Measurements from ENCODE around the gene TRIM5.
"Not testable (repeated sequence)": the region's sequence is repeated elsewhere in the genome, so short reads cannot be mapped to it uniquely, and the experiment has no call there.

Gene TRIM5

GRCh38 chr11:5684646-5685362 is at the start of gene TRIM5:
Gene TRIM5 (minus strand): TSS chr11:5685074. CDS start chr11:5680177, 4,897 bp downstream.
- peak; percentile 6 to 10 for DNase-seq

GRCh38 chr11:5727691-5728090 is 42.8 kb upstream of the TRIM5 start:
- DNase-seq: no peak

- DNase-seq: no peak
These were observed 41.5 kb upstream of the TRIM5 start for GRCh38 chr11:5726351-5726750.

- DNase-seq: no peak
These were observed 37.7 kb upstream of the TRIM5 start for GRCh38 chr11:5722622-5723021.

- DNase-seq: no peak
These were observed 35.0 kb upstream of the TRIM5 start for GRCh38 chr11:5719703-5720495.

- DNase-seq: not testable (repeated sequence)
These were observed 31.6 kb upstream of the TRIM5 start for GRCh38 chr11:5716518-5716917.

- no peak for DNase-seq
These were observed 28.8 kb upstream of the TRIM5 start for GRCh38 chr11:5713695-5714094.

- no peak for DNase-seq
These were observed 27.6 kb upstream of the TRIM5 start for GRCh38 chr11:5712507-5712906.

GRCh38 chr11:5705688-5706087 is 20.8 kb upstream of the TRIM5 start:
- DNase-seq: no peak

- no peak for DNase-seq
These were observed 19.1 kb upstream of the TRIM5 start for GRCh38 chr11:5703741-5704536.

GRCh38 chr11:5701055-5701577 is 16.2 kb upstream of the TRIM5 start:
- DNase-seq: no peak

GRCh38 chr11:5700421-5701054 is 15.7 kb upstream of the TRIM5 start:
- no peak for DNase-seq

- DNase-seq: no peak
These were observed 13.4 kb upstream of the TRIM5 start for GRCh38 chr11:5698281-5698680.

GRCh38 chr11:5696210-5696609 is 11.3 kb upstream of the TRIM5 start:
- no peak for DNase-seq

GRCh38 chr11:5695580-5695979 is 10.7 kb upstream of the TRIM5 start:
- DNase-seq: no peak

- DNase-seq: no peak
These were observed 9.8 kb upstream of the TRIM5 start for GRCh38 chr11:5694642-5695041.

- no peak for DNase-seq
These were observed 7.1 kb upstream of the TRIM5 start for GRCh38 chr11:5691964-5692361.

- not testable (repeated sequence) for DNase-seq
These were observed 6.5 kb upstream of the TRIM5 start for GRCh38 chr11:5691238-5691963.

GRCh38 chr11:5690736-5691135 is 5.9 kb upstream of the TRIM5 start:
- no peak for DNase-seq

- DNase-seq: no peak
These were observed 5.3 kb upstream of the TRIM5 start for GRCh38 chr11:5690216-5690615.

- no peak for DNase-seq
These were observed 4.7 kb upstream of the TRIM5 start, which contains the start of gene TRIM22 for GRCh38 chr11:5689551-5689983. Gene TRIM22 (plus strand): TSS chr11:5689790. CDS start chr11:5696233, 6,443 bp downstream.

GRCh38 chr11:5688482-5688881 is 3.6 kb upstream of the TRIM5 start:
- no peak for DNase-seq
